HepG2 (cell line): ENCODE results near the gene KMT2D. TPM values are rescaled to one million over a fixed set of nuclear protein-coding genes. Genes with fewer than 3 reads are reported as not detected.

Source experiments
- ATAC-seq: fragments of 200-7000 bp; cut with Tn5 transposase; 3 replicates; pipeline ENCODE4 v1.9.1; 2020; ENCODE audit warnings: mild to moderate bottlenecking, moderate library complexity
- BruUV-seq: library from RNA; stranded (reverse); fragments of 400-500 nt; replicated peaks from 2 replicates; lab custom pipeline; 2021; lab: Mats Ljungman, UMichigan
- CTCF ChIA-PET: fragments of 300-600 bp; formaldehyde crosslinking; extraction: SDS; loops from one replicate; lab custom pipeline; 2021; ENCODE audit warnings: low total read pairs, inconsistent platforms, low intra/inter-chr PET ratio; lab: Yijun Ruan, JAX
- POLR2A ChIA-PET: fragments of 350-600 bp; sonication (Branson Sonifier 250); formaldehyde crosslinking; loops from one replicate; lab custom pipeline; 2020; ENCODE audit warnings: antibody characterized with exemption, inconsistent platforms; lab: Yijun Ruan, JAX
- DNase-seq: peaks from one replicate; pipeline ENCODE4 v3.0.0-alpha.2; 2015; ENCODE audit warnings: low spot score
- FAIRE-seq: peaks from 3 replicates; lab custom pipeline; 2011; peaks lifted over from hg19 to GRCh38; lab: Jason Lieb, UNC
- H2AFZ ChIP-seq: one replicate; pipeline ENCODE4 v1.6.1; 2011; ENCODE audit warnings: low read length, inconsistent platforms
- H3K27ac ChIP-seq: fragments of 300-600 bp; 3 replicates; pipeline ENCODE4 v1.8.0; 2011; ENCODE audit warnings: mixed run types, mild to moderate bottlenecking, mixed read lengths, low read length, inconsistent platforms; ENCODE audit not compliant: insufficient read depth; ENCODE audit errors: extremely low read length
- H3K27me3 ChIP-seq, 2 experiments: fragments of 200-600 bp in 1 of 2; 2 replicates in 1 of 2; 3 replicates in 1 of 2; pipeline versions ENCODE4 v1.6.0 to v1.8.0; 2011; ENCODE audit warnings: low read length in 2 of 2, mild to moderate bottlenecking in 2 of 2, moderate library complexity in 2 of 2, inconsistent platforms in 1 of 2; ENCODE audit not compliant: insufficient read depth in 2 of 2, control insufficient read depth in 1 of 2
- H3K36me3 ChIP-seq, 2 experiments: fragments of 200-600 bp in 1 of 2; replicated peaks in 1 of 2; 2 replicates in 1 of 2; 3 replicates in 1 of 2; pipeline versions ENCODE4 v1.5.1 to v1.8.0; 2011; ENCODE audit warnings: low read length in 2 of 2, inconsistent platforms in 1 of 2; ENCODE audit not compliant: insufficient read depth in 2 of 2, control insufficient read depth in 1 of 2
- H3K4me1 ChIP-seq: 2 replicates; pipeline ENCODE4 v1.5.1; 2012; ENCODE audit warnings: low read length, inconsistent platforms; ENCODE audit not compliant: insufficient read depth
- H3K4me2 ChIP-seq: 2 replicates; pipeline ENCODE4 v1.6.0; 2011; ENCODE audit warnings: low read depth, low read length, inconsistent platforms
- H3K4me3 ChIP-seq, 3 experiments: fragments of 200-600 bp in 1 of 3; sonication (generic), shearing (Covaris generic) in 1 of 3; replicated peaks in 1 of 3; 2 replicates each; pipeline ENCODE4 v1.5.1; 2011 to 2016; ENCODE audit warnings: low read length in 3 of 3, inconsistent platforms in 2 of 3, low read depth in 2 of 3, mild to moderate bottlenecking in 2 of 3, control low read depth in 1 of 3, mixed read lengths in 1 of 3; ENCODE audit not compliant: insufficient read depth in 1 of 3
- H3K79me2 ChIP-seq: one replicate; pipeline ENCODE4 v1.6.1; 2011; ENCODE audit warnings: low read length, inconsistent platforms; ENCODE audit not compliant: insufficient read depth
- H3K9ac ChIP-seq: 2 replicates; pipeline ENCODE4 v1.6.0; 2011; ENCODE audit warnings: mild to moderate bottlenecking, low read depth, low read length, inconsistent platforms; ENCODE audit not compliant: insufficient read depth
- H3K9me3 ChIP-seq: 2 replicates; pipeline ENCODE4 v1.5.1; 2012; ENCODE audit warnings: mild to moderate bottlenecking, low read length
- H4K20me1 ChIP-seq: 2 replicates; pipeline ENCODE4 v1.6.0; 2011; ENCODE audit warnings: inconsistent platforms, mild to moderate bottlenecking, low read length, moderate library complexity; ENCODE audit not compliant: insufficient read depth
- ATAD3A ChIP-seq: sonication (generic); formaldehyde crosslinking; IDR thresholded peaks from 2 replicates; pipeline ENCODE4 v1.4.0; 2020; ENCODE audit warnings: missing genetic modification reagents
- ATF7-NPFF ChIP-seq: sonication (generic); formaldehyde crosslinking; IDR thresholded peaks from 2 replicates; pipeline ENCODE4 v1.8.1; 2023; ENCODE audit warnings: mild to moderate bottlenecking, low read depth, missing genetic modification reagents, moderate library complexity
- CCDC6 ChIP-seq: sonication (generic); formaldehyde crosslinking; IDR thresholded peaks from 2 replicates; pipeline ENCODE4 v1.8.1; 2022; ENCODE audit warnings: mild to moderate bottlenecking, missing genetic modification reagents, moderate library complexity
- GLI4 ChIP-seq: sonication (generic); formaldehyde crosslinking; IDR thresholded peaks from 2 replicates; pipeline ENCODE4 v1.5.1; 2020; ENCODE audit warnings: missing genetic modification reagents, mild to moderate bottlenecking, moderate library complexity, borderline replicate concordance
- JARID2 ChIP-seq: sonication (generic); formaldehyde crosslinking; IDR thresholded peaks from 2 replicates; pipeline ENCODE4 v1.8.1; 2023; ENCODE audit warnings: missing genetic modification reagents, inconsistent platforms; ENCODE audit not compliant: insufficient replicate concordance
- KLF13 ChIP-seq: sonication (generic); formaldehyde crosslinking; IDR thresholded peaks from 2 replicates; pipeline ENCODE4 v1.4.0; 2020; ENCODE audit warnings: mild to moderate bottlenecking, missing genetic modification reagents
- MYC ChIP-seq: sonication (generic); formaldehyde crosslinking; IDR thresholded peaks from 2 replicates; pipeline ENCODE4 v1.9.0; 2021; ENCODE audit warnings: missing genetic modification reagents, borderline replicate concordance
- PLRG1 ChIP-seq: fragments of 450-650 bp; conservative IDR thresholded peaks from 2 replicates; pipeline ENCODE4 v1.6.1; 2016
- RBM39 ChIP-seq: fragments of 200-400 bp; formaldehyde crosslinking; IDR thresholded peaks from one replicate; pipeline ENCODE4 v1.6.1; 2018; ENCODE audit warnings: antibody characterized with exemption, mild to moderate bottlenecking, low read depth, low read length; ENCODE audit not compliant: poor library complexity, severe bottlenecking
- SETDB1 ChIP-seq: sonication (generic); formaldehyde crosslinking; IDR thresholded peaks from 2 replicates; pipeline ENCODE4 v1.5.1; 2020; ENCODE audit warnings: missing genetic modification reagents, mild to moderate bottlenecking, borderline replicate concordance
- ZBTB25 ChIP-seq: IDR thresholded peaks from 2 replicates; pipeline ENCODE4 v1.6.1; 2018; ENCODE audit warnings: missing genetic modification reagents
- ZNF205 ChIP-seq: IDR thresholded peaks from 2 replicates; pipeline ENCODE4 v1.6.1; 2018; ENCODE audit warnings: missing biosample characterization, missing genetic modification reagents
- ZNF331 ChIP-seq: sonication (generic); formaldehyde crosslinking; IDR thresholded peaks from 2 replicates; pipeline ENCODE4 v1.4.0; 2020; ENCODE audit warnings: missing genetic modification reagents
- ZNF350 ChIP-seq: sonication (generic); formaldehyde crosslinking; IDR thresholded peaks from 2 replicates; pipeline ENCODE4 v1.4.0; 2020; ENCODE audit warnings: mild to moderate bottlenecking, low read depth, missing genetic modification reagents, borderline replicate concordance
- ZNF460 ChIP-seq: sonication (generic); formaldehyde crosslinking; IDR thresholded peaks from 2 replicates; pipeline ENCODE4 v1.5.1; 2020; ENCODE audit warnings: missing genetic modification reagents, mild to moderate bottlenecking, borderline replicate concordance
- ZNF557 ChIP-seq: sonication (generic); formaldehyde crosslinking; IDR thresholded peaks from 2 replicates; pipeline ENCODE4 v1.4.0; 2020; ENCODE audit warnings: missing genetic modification reagents
- ZNF678 ChIP-seq: sonication (generic); formaldehyde crosslinking; IDR thresholded peaks from 2 replicates; pipeline ENCODE4 v1.4.0; 2020; ENCODE audit warnings: mild to moderate bottlenecking, missing genetic modification reagents
- WGBS: methylation state at CpG from one replicate; pipeline ENCODE4 v1.1.6; 2017; ENCODE audit warnings: low lambda C conversion rate; 5-methylcytosine and 5-hydroxymethylcytosine counted together
- in situ Hi-C: cut with HindIII; loops from 2 replicates; pipeline ENCODE4 v1.10.0; 2017; ENCODE audit warnings: low pct_unique_long_range_greater_than_20kb; ENCODE audit not compliant: extremely low pct_ligation_motif_present
- intact Hi-C: fragments of 100-400 bp; cut with micrococcal nuclease; formaldehyde crosslinking; loops from one replicate; pipeline ENCODE4 v1.10.0; 2022; ENCODE audit not compliant: unreplicated experiment
- polyA plus RNA-seq, 8 experiments: library from polyadenylated mRNA; depleted of rRNA in 3 of 8; stranded (reverse) in 7 of 8; unstranded in 1 of 8; fragments of >200 nt; fragmentation: Illumina TruSeq in 4 of 8; extraction: Trizol in 4 of 8; gene quantifications; 2 replicates each; pipeline versions ENCODE4 v1.2.1 to v1.2.3, GENCODE V29; 2011 to 2016; ENCODE audit warnings: low read depth in 4 of 8, missing spikeins in 1 of 8, mixed read lengths in 1 of 8; ENCODE audit not compliant: insufficient read depth in 1 of 8
- total RNA-seq, 5 experiments: library from RNA; depleted of rRNA; stranded (reverse); fragments of >200 nt; fragmentation: Illumina TruSeq; extraction: Trizol; gene quantifications; 2 replicates each; pipeline ENCODE4 v1.2.3, GENCODE V29; 2016; ENCODE audit warnings: low read depth in 1 of 5
- TF ChIP-seq, protein P1 (sequence below): sonication (generic); formaldehyde crosslinking; IDR thresholded peaks from 2 replicates; pipeline ENCODE4 v1.4.0; 2020; ENCODE audit warnings: missing genetic modification reagents, low read depth, mild to moderate bottlenecking, borderline replicate concordance

KMT2D gene
- total and polyA plus RNA-seq, 2 of the 13 experiments (the other 11 are each of a cell fraction or from before 2014, with no cell fraction given), result 8.1 to 10.4 TPM

DNA sequence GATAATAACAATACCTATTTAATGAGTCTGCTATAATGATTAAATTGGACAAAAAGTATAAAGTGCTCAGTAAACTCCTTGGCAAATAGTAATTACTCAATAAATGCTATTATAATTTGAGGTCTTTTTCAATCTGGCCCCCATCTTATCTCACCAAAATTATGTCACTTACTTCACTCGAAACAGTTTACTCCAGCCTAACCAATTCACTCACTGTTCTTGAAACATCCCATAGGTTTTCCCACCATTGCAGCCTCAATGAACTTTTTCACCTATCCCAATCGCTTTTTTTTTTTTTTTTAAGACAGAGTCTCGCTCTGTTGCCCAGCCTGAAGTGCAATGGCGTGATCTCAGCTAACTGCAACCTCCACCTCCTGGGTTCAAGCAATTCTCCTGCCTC, 24.6 kb downstream of the KMT2D start:
- Histone ChIP-seq H3K4me2 (no peak overlapping the region), H2AFZ (no peak overlapping the region), H3K79me2 (no peaks in the 10 kb centered on the region), H4K20me1 (no peaks in the 10 kb centered on the region), H3K9ac (no peak overlapping the region), H3K27me3 (no peaks in the 10 kb centered on the region), H3K4me1 (no peaks in the 10 kb centered on the region), H3K36me3 (peaks cover 47 to 90% of the 10 kb centered on the region in 2 experiments; a peak in 4 of 5 replicates), H3K27ac (no peak overlapping the region), H3K9me3 (no peaks in the 10 kb centered on the region), H3K4me3 (no peak overlapping the region)
- DNase-seq (no peak), FAIRE-seq (no peak), ATAC-seq (no peak)
- ChIA-PET POLR2A (interaction anchor here (0.7 to 1.5 kb wide), 2 partner anchors 16 to 95 kb away, joined by 4 read pairs; no protein-coding TSS in a partner anchor), CTCF (no interaction called here)
- intact Hi-C loops, result no loop called here
- 95% methylated on average over 4 of the region's 4 CpGs for WGBS
- BruUV-seq, result no TSS peak
- TF ChIP-seq ZNF205 (no peak), ATAD3A (CRISPR knock-in tag) (no peak), ZBTB25 (no peak), GLI4 (no peak), RBM39 (no peak)
- in situ Hi-C loops, result no loop called here

DNA sequence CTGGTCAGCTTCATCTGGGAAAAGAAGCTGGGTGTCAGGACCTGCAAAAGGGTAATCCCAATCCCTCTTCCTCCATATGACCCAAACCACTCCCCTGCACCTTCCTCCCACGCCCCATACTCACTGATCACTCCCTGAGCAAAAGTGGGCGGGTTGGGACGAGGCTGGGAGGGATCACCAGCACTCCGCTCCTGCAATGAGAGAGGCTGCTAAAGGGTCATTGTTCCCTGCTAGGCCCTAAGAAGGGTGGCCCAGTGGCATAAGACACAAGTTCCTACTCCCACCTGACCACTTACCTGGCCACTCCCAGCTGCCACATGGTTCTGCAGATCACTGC, 26.3 kb downstream of the KMT2D start:
- H3K4me1 ChIP-seq, result no peaks in the 10 kb centered on the region
- DNase-seq (no peak), ATAC-seq (no peak), FAIRE-seq (no peak)
- H3K36me3 ChIP-seq, result peaks cover 44 to 85% of the 10 kb centered on the region in 2 experiments; a peak in 4 of 5 replicates
- WGBS, result 94% methylated on average over 4 of the region's 4 CpGs
- H3K27ac ChIP-seq, result no peak overlapping the region
- H3K79me2 ChIP-seq, result no peaks in the 10 kb centered on the region
- ChIA-PET POLR2A (interaction anchor here (3.0 kb wide), 1 partner anchor 14 kb away, joined by 9 read pairs; no protein-coding TSS in a partner anchor), CTCF (no interaction called here)
- H3K4me3 ChIP-seq, result no peak overlapping the region
- in situ Hi-C loops, result no loop called here
- no peaks in the 10 kb centered on the region for H3K9me3 ChIP-seq
- H3K9ac ChIP-seq, result no peak overlapping the region
- TF ChIP-seq, protein P1, sequence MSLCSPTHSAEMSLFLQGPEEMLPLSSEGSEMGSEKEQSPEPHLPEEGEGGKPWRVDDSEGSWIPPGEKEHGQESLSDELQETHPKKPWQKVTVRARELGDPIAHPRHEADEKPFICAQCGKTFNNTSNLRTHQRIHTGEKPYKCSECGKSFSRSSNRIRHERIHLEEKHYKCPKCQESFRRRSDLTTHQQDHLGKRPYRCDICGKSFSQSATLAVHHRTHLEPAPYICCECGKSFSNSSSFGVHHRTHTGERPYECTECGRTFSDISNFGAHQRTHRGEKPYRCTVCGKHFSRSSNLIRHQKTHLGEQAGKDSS (CRISPR knock-in tag), result no peak
- TF ChIP-seq KLF13 (no peak), CCDC6 (CRISPR knock-in tag) (no peak), ZNF350 (no peak), PLRG1 (no peak), ZNF460 (no peak), ZNF557 (CRISPR knock-in tag) (no peak), SETDB1 (CRISPR knock-in tag) (no peak), ATF7-NPFF (CRISPR knock-in tag) (no peak), ZNF678 (CRISPR knock-in tag) (no peak), JARID2 (no peak), ZNF331 (no peak), MYC (CRISPR knock-in tag) (no peak)
- H3K27me3 ChIP-seq, result no peaks in the 10 kb centered on the region
- BruUV-seq, result no TSS peak
- intact Hi-C loops, result no loop called here
- no peak overlapping the region for H2AFZ ChIP-seq
- H4K20me1 ChIP-seq, result no peaks in the 10 kb centered on the region
- no peak overlapping the region for H3K4me2 ChIP-seq
